H9 (cell line): ENCODE data around the gene GLT6D1. TPM values are rescaled to one million over a fixed set of nuclear protein-coding genes. Genes with fewer than 3 reads are reported as not detected.

Source experiments
- DNase-seq: peaks from one replicate; pipeline ENCODE4 v3.0.0-alpha.2; 2017
- H2AFZ ChIP-seq: one replicate; pipeline ENCODE4 v1.6.1; 2013; ENCODE audit warnings: mild to moderate bottlenecking, low read length, control low read depth, moderate library complexity
- H2AK5ac ChIP-seq: 2 replicates; pipeline ENCODE4 v1.6.1; 2013; ENCODE audit warnings: low read length, control low read depth, mixed read lengths; ENCODE audit not compliant: insufficient read length
- H2BK120ac ChIP-seq: one replicate; pipeline ENCODE4 v1.6.1; 2013; ENCODE audit warnings: low read depth, mild to moderate bottlenecking, low read length, control low read depth, inconsistent platforms; ENCODE audit not compliant: poor library complexity, severe bottlenecking
- H2BK12ac ChIP-seq: 2 replicates; pipeline ENCODE4 v1.6.1; 2013; ENCODE audit warnings: low read length, control low read depth, mixed read lengths, low read depth; ENCODE audit not compliant: insufficient read length
- H2BK15ac ChIP-seq: 2 replicates; pipeline ENCODE4 v1.6.1; 2013; ENCODE audit warnings: low read depth, low read length, control low read depth
- H2BK20ac ChIP-seq: one replicate; pipeline ENCODE4 v1.6.1; 2013; ENCODE audit warnings: low read depth, mild to moderate bottlenecking, low read length, control low read depth, inconsistent platforms; ENCODE audit not compliant: poor library complexity, severe bottlenecking
- H2BK5ac ChIP-seq: 2 replicates; pipeline ENCODE4 v1.6.1; 2013; ENCODE audit warnings: low read length, control low read depth, mixed read lengths; ENCODE audit not compliant: insufficient read length
- H3K14ac ChIP-seq: 2 replicates; pipeline ENCODE4 v1.6.1; 2013; ENCODE audit warnings: low read length, control low read depth; ENCODE audit not compliant: insufficient read depth
- H3K18ac ChIP-seq: 2 replicates; pipeline ENCODE4 v1.6.1; 2013; ENCODE audit warnings: low read depth, mild to moderate bottlenecking, mixed read lengths, low read length, control low read depth; ENCODE audit not compliant: insufficient read length
- H3K23ac ChIP-seq: 2 replicates; pipeline ENCODE4 v1.6.1; 2013; ENCODE audit warnings: low read length, control low read depth, mixed read lengths, low read depth; ENCODE audit not compliant: insufficient read length
- H3K23me2 ChIP-seq: 2 replicates; pipeline ENCODE4 v1.6.1; 2013; ENCODE audit warnings: low read depth, mild to moderate bottlenecking, mixed read lengths, low read length, control low read depth; ENCODE audit not compliant: insufficient read length, poor library complexity, severe bottlenecking
- H3K27ac ChIP-seq: 2 replicates; pipeline ENCODE4 v1.5.1; 2013; ENCODE audit warnings: low read length, control low read depth, mixed read lengths, low read depth; ENCODE audit not compliant: insufficient read length
- H3K27me3 ChIP-seq: 2 replicates; pipeline ENCODE4 v1.6.1; 2013; ENCODE audit warnings: low read length, control low read depth, inconsistent platforms; ENCODE audit not compliant: insufficient read depth
- H3K4ac ChIP-seq: 2 replicates; pipeline ENCODE4 v1.6.1; 2013; ENCODE audit warnings: low read depth, mild to moderate bottlenecking, control low read depth, inconsistent platforms, low read length, moderate library complexity
- H3K4me1 ChIP-seq: 2 replicates; pipeline ENCODE4 v1.6.1; 2013; ENCODE audit warnings: low read length, control low read depth, inconsistent platforms; ENCODE audit not compliant: insufficient read depth
- H3K4me2 ChIP-seq: 2 replicates; pipeline ENCODE4 v1.6.1; 2013; ENCODE audit warnings: low read length, control low read depth, mixed read lengths; ENCODE audit not compliant: insufficient read length, insufficient read depth
- H3K56ac ChIP-seq: 2 replicates; pipeline ENCODE4 v1.6.1; 2013; ENCODE audit warnings: low read depth, mild to moderate bottlenecking, mixed read lengths, low read length, control low read depth; ENCODE audit not compliant: insufficient read length
- H3K79me1 ChIP-seq: 2 replicates; pipeline ENCODE4 v1.6.1; 2013; ENCODE audit warnings: low read depth, mild to moderate bottlenecking, moderate library complexity, low read length, control low read depth, inconsistent platforms; ENCODE audit not compliant: insufficient read depth, poor library complexity, severe bottlenecking
- H3K79me2 ChIP-seq: 2 replicates; pipeline ENCODE4 v1.6.1; 2013; ENCODE audit warnings: low read length, control low read depth, inconsistent platforms; ENCODE audit not compliant: insufficient read depth
- H3K9ac ChIP-seq: 2 replicates; pipeline ENCODE4 v1.6.1; 2013; ENCODE audit warnings: low read length, control low read depth, mixed read lengths; ENCODE audit not compliant: insufficient read length; ENCODE audit errors: extremely low read depth
- H3K9me3 ChIP-seq: one replicate; pipeline ENCODE4 v1.6.1; 2013; ENCODE audit warnings: low read depth, low read length, inconsistent platforms; ENCODE audit not compliant: control insufficient read depth
- H3T11ph ChIP-seq: one replicate; pipeline ENCODE4 v1.6.1; 2013; ENCODE audit warnings: mild to moderate bottlenecking, low read length, control low read depth, inconsistent platforms
- H4K20me1 ChIP-seq: one replicate; pipeline ENCODE4 v1.6.1; 2013; ENCODE audit not compliant: control insufficient read depth, insufficient read length, insufficient read depth
- H4K5ac ChIP-seq: 2 replicates; pipeline ENCODE4 v1.6.1; 2013; ENCODE audit warnings: low read depth, mild to moderate bottlenecking, mixed read lengths, low read length, control low read depth; ENCODE audit not compliant: insufficient read length
- H4K8ac ChIP-seq: replicated peaks from 2 replicates; pipeline ENCODE4 v1.6.1; 2013; ENCODE audit warnings: low read length, control low read depth, mixed read lengths, low read depth; ENCODE audit not compliant: insufficient read length
- H4K91ac ChIP-seq: 2 replicates; pipeline ENCODE4 v1.6.1; 2013; ENCODE audit warnings: low read depth, mild to moderate bottlenecking, moderate library complexity, mixed read lengths, low read length, control low read depth; ENCODE audit not compliant: insufficient read length
- H3K27ac Mint-ChIP-seq, 3 experiments: 2 replicates in 2 of 3; 3 replicates in 1 of 3; pipeline ENCODE4 v1.8.0; 2020 to 2021; ENCODE audit warnings: mixed read lengths in 3 of 3, mild to moderate bottlenecking in 1 of 3, moderate library complexity in 1 of 3
- H3K27me3 Mint-ChIP-seq: 2 replicates; pipeline ENCODE4 v1.8.0; 2021; ENCODE audit warnings: low read depth, mild to moderate bottlenecking, moderate library complexity, mixed read lengths
- H3K36me3 Mint-ChIP-seq, 3 experiments: 2 replicates in 2 of 3; 3 replicates in 1 of 3; pipeline ENCODE4 v1.8.0; 2020 to 2021; ENCODE audit warnings: low read depth in 3 of 3, mixed read lengths in 3 of 3; ENCODE audit not compliant: insufficient read depth in 1 of 3
- H3K4me1 Mint-ChIP-seq, 2 experiments: 2 replicates each; pipeline ENCODE4 v1.8.0; 2020; ENCODE audit warnings: mixed read lengths in 2 of 2
- H3K4me3 Mint-ChIP-seq, 2 experiments: 2 replicates in 1 of 2; 3 replicates in 1 of 2; pipeline ENCODE4 v1.8.0; 2020 to 2021; ENCODE audit warnings: mild to moderate bottlenecking in 2 of 2, mixed read lengths in 2 of 2, moderate library complexity in 1 of 2
- H3K9me3 Mint-ChIP-seq, 2 experiments: 2 replicates in 1 of 2; 3 replicates in 1 of 2; pipeline ENCODE4 v1.8.0; 2020; ENCODE audit warnings: mild to moderate bottlenecking in 2 of 2, mixed read lengths in 2 of 2, moderate library complexity in 1 of 2
- WGBS: extraction: QIAGEN DNeasy Blood & Tissue Kit; methylation state at CpG from one replicate; pipeline ENCODE4 v1.1.7; 2013; ENCODE audit warnings: missing lambda C conversion rate, low lambda C conversion rate, mixed read lengths; ENCODE audit not compliant: insufficient read length; ENCODE audit errors: extremely low coverage; 5-methylcytosine and 5-hydroxymethylcytosine counted together
- total RNA-seq: library from RNA; stranded (reverse); gene quantifications from 2 replicates; pipeline ENCODE4 v1.2.1, GENCODE V29; 2021
- TF ChIP-seq, protein P1 (sequence below): fragments of 200-600 bp; sonication (generic); conservative IDR thresholded peaks from 3 replicates; pipeline ENCODE4 v1.8.0; 2021; ENCODE audit warnings: antibody characterized with exemption, mild to moderate bottlenecking

The GLT6D1 gene
- total RNA-seq, 1 experiment from 2014 or later, result not detected

GRCh38 chr9:135611875-135612209, 27.5 kb downstream of the GLT6D1 start:
- Histone ChIP-seq H3K23ac (no peak overlapping the region), H2BK120ac (no peak overlapping the region), H2AK5ac (no peak overlapping the region), H2BK20ac (no peak overlapping the region), H4K91ac (no peak overlapping the region), H4K8ac (no peak overlapping the region), H3K27me3 (no peaks in the 10 kb centered on the region), H3K18ac (no peak overlapping the region), H2AFZ (no peak overlapping the region), H4K20me1 (no peaks in the 10 kb centered on the region), H3K56ac (no peak overlapping the region), H3K79me2 (no peaks in the 10 kb centered on the region), H3K9ac (no peak overlapping the region), H3K4ac (no peak overlapping the region), H2BK12ac (no peak overlapping the region), H2BK5ac (no peak overlapping the region), H4K5ac (no peak overlapping the region), H3K79me1 (no peaks in the 10 kb centered on the region), H3K4me2 (no peak overlapping the region), H3T11ph (no peak overlapping the region), H3K4me1 (no peaks in the 10 kb centered on the region), H3K27ac (no peak overlapping the region), H3K14ac (no peak overlapping the region), H3K23me2 (no peaks in the 10 kb centered on the region), H2BK15ac (no peak overlapping the region), H3K9me3 (no peaks in the 10 kb centered on the region)
- 0 out of 4 replicates have a peak, but pooled peaks cover 0 to 3% of the 10 kb centered on the region in 2 experiments for H3K4me1 Mint-ChIP-seq
- H3K27me3 Mint-ChIP-seq, result peaks cover 3% of the 10 kb centered on the region
- H3K27ac Mint-ChIP-seq, result no peak overlapping the region; a peak in 1 of 7 replicates
- H3K4me3 Mint-ChIP-seq, result no peak overlapping the region
- WGBS, result no CpG with 5 or more reads among the region's 4 CpGs
- TF ChIP-seq, protein P1, sequence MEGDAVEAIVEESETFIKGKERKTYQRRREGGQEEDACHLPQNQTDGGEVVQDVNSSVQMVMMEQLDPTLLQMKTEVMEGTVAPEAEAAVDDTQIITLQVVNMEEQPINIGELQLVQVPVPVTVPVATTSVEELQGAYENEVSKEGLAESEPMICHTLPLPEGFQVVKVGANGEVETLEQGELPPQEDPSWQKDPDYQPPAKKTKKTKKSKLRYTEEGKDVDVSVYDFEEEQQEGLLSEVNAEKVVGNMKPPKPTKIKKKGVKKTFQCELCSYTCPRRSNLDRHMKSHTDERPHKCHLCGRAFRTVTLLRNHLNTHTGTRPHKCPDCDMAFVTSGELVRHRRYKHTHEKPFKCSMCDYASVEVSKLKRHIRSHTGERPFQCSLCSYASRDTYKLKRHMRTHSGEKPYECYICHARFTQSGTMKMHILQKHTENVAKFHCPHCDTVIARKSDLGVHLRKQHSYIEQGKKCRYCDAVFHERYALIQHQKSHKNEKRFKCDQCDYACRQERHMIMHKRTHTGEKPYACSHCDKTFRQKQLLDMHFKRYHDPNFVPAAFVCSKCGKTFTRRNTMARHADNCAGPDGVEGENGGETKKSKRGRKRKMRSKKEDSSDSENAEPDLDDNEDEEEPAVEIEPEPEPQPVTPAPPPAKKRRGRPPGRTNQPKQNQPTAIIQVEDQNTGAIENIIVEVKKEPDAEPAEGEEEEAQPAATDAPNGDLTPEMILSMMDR, result no peak
- peaks cover 19 to 20% of the 10 kb centered on the region in 2 experiments for H3K9me3 Mint-ChIP-seq
- no peak for DNase-seq
- peaks cover 5 to 14% (median 7%) of the 10 kb centered on the region in 3 experiments; a peak in 5 of 7 replicates for H3K36me3 Mint-ChIP-seq
